ENCODE measurements around the gene ADAM30.
A peak's percentile ranks its signal among the peaks of the same experiment; 100 is the strongest.

The ADAM30 gene

GRCh38 chr1:119920104-119920968, 24.0 kb upstream of the ADAM30 start:
- H3K27me3 Mint-ChIP-seq (ENCODE audit: low read depth), result no peaks in the 10 kb centered on the region

DNA sequence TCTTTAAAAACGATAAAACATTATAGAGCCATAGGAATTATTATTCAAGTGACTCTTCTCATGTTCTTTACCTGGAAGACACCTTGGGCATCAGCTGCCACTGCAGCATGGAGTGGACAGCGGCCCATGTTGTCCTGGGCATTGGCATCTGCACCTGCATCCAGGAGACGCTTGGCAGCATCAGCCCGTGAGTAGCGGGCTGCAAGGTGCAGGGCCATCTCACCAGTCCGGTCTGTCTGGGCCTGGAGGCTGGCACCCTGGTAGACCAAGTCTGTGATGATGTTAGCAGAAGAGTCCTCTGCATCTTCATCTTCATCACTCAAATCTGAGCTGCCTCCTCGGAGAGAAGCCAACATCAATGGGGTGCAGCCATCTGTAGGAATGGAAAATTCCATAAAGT, 22.9 kb upstream of the ADAM30 start:
- Mint-ChIP-seq H3K27ac (no peak overlapping the region), H3K4me1 (no peaks in the 10 kb centered on the region), H3K9me3 (no peaks in the 10 kb centered on the region), H3K27me3 (ENCODE audit: low read depth) (no peaks in the 10 kb centered on the region), H3K4me3 (no peak overlapping the region), H3K36me3 (ENCODE audit: low read depth) (peaks cover 92% of the 10 kb centered on the region)
- TF ChIP-seq, protein P1, sequence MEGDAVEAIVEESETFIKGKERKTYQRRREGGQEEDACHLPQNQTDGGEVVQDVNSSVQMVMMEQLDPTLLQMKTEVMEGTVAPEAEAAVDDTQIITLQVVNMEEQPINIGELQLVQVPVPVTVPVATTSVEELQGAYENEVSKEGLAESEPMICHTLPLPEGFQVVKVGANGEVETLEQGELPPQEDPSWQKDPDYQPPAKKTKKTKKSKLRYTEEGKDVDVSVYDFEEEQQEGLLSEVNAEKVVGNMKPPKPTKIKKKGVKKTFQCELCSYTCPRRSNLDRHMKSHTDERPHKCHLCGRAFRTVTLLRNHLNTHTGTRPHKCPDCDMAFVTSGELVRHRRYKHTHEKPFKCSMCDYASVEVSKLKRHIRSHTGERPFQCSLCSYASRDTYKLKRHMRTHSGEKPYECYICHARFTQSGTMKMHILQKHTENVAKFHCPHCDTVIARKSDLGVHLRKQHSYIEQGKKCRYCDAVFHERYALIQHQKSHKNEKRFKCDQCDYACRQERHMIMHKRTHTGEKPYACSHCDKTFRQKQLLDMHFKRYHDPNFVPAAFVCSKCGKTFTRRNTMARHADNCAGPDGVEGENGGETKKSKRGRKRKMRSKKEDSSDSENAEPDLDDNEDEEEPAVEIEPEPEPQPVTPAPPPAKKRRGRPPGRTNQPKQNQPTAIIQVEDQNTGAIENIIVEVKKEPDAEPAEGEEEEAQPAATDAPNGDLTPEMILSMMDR (IDR thresholded peaks at IDR 0.05; ENCODE audit: unreplicated experiment in 3 of 3), result no peak

More at GRCh38 chr1:119920104-119920968, 24.0 kb upstream of the ADAM30 start:
- Mint-ChIP-seq H3K4me3 (no peak overlapping the region), H3K27ac (peak overlapping the region in 1 of 3 experiments; percentile 42), H3K36me3 (ENCODE audit: low read depth) (peaks cover 93% of the 10 kb centered on the region), H3K9me3 (no peaks in the 10 kb centered on the region), H3K4me1 (no peaks in the 10 kb centered on the region)
- TF ChIP-seq, protein P1 (IDR thresholded peaks at IDR 0.05; ENCODE audit: unreplicated experiment in 3 of 3), result no peak

DNA sequence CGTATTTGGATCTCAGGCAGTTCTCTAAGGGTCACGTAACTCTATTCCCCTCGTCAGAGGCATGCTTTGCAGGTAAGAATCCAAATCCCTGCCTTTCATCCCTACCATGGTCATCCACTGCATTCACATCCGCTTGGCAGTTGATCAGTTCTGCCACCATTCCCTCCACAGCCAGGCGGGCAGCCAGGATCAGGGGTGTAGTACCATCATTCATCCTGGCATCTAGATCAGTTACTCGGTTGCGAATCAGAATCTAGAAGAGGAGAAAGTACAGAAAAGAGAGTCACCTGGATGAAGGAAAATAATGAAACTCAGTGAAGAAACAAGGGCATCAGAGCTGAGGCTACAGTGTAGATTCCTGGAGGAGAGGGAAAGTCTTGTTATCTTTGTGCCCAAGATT, 22.0 kb upstream of the ADAM30 start:
- Mint-ChIP-seq H3K27me3 (ENCODE audit: low read depth) (no peaks in the 10 kb centered on the region), H3K9me3 (no peaks in the 10 kb centered on the region), H3K4me3 (no peak overlapping the region), H3K36me3 (ENCODE audit: low read depth) (peaks cover 90% of the 10 kb centered on the region), H3K27ac (no peak overlapping the region), H3K4me1 (no peaks in the 10 kb centered on the region)
- TF ChIP-seq, protein P1 (IDR thresholded peaks at IDR 0.05; ENCODE audit: unreplicated experiment in 3 of 3), result no peak

DNA sequence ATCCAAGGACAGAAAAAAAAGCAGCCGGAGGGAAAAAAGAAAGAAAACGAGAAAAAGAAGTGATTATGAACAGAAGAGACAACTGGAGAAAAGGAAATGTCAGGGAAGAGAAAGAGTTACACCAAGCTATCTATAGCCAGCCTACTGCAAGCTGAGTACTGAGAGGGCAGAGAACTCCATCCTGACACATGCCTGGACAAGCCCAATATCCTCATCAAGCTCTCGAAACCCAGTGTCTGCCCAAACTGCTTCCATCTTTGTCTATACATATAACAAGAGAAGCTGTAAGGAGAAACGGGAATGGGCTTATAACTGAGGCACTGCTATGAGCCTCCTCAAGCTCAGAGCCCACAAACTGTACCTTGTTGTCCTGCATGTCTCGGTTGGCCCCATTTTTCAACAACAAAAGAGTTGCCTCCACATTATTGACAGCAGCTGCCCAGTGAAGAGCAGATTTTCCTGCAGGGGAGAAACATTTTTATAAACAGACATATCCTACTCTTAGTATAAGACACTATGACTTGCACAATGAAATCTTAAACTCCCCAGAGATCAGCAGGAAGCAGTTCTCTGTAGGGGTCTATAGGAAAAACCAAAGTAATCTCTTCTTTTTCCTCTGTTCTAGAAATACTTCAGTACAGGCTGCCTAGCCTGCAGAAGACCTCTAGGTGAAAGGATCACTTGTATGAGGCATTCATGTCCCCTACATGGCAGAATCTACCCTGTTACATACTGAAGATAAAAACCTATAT, 21.2 kb upstream of the ADAM30 start:
- Mint-ChIP-seq H3K4me1 (no peaks in the 10 kb centered on the region), H3K36me3 (ENCODE audit: low read depth) (peaks cover 90% of the 10 kb centered on the region), H3K9me3 (no peaks in the 10 kb centered on the region), H3K4me3 (no peak overlapping the region), H3K27me3 (ENCODE audit: low read depth) (no peaks in the 10 kb centered on the region), H3K27ac (peak overlapping the region in 2 of 3 experiments; percentile 2)
- TF ChIP-seq, protein P1 (IDR thresholded peaks at IDR 0.05; ENCODE audit: unreplicated experiment in 3 of 3), result no peak

GRCh38 chr1:119915517-119915916, 19.2 kb upstream of the ADAM30 start:
- no peak overlapping the region for H3K27ac Mint-ChIP-seq

More at GRCh38 chr1:119915517-119915916, 19.2 kb upstream of the ADAM30 start:
- H3K4me1 Mint-ChIP-seq, result no peaks in the 10 kb centered on the region
- H3K9me3 Mint-ChIP-seq, result no peaks in the 10 kb centered on the region
- H3K4me3 Mint-ChIP-seq, result no peak overlapping the region
- TF ChIP-seq, protein P1 (IDR thresholded peaks at IDR 0.05; ENCODE audit: unreplicated experiment in 3 of 3), result no peak
- no peaks in the 10 kb centered on the region for H3K27me3 Mint-ChIP-seq (ENCODE audit: low read depth)
- peaks cover 84% of the 10 kb centered on the region for H3K36me3 Mint-ChIP-seq (ENCODE audit: low read depth)

Measured in nephron (organoid).